DOHH2 (cell line): Measurements from ENCODE around the gene WDR70.
"Not testable (repeated sequence)": the region's sequence is repeated elsewhere in the genome, so short reads cannot be mapped to it uniquely, and the experiment has no call there.

ENCODE experiments used
- H3F3A ChIP-seq: fragments of 200-600 bp; sonication (generic), shearing (Covaris generic); 2 replicates; pipeline ENCODE4 v1.6.0; 2016; ENCODE audit warnings: antibody characterized with exemption, mild to moderate bottlenecking; ENCODE audit not compliant: control insufficient read depth, insufficient read depth
- H3K27ac ChIP-seq: fragments of 200-600 bp; sonication (generic); 2 replicates; pipeline ENCODE4 v1.5.1; 2014; ENCODE audit warnings: low read depth, mild to moderate bottlenecking, low read length, moderate library complexity
- H3K27me3 ChIP-seq: fragments of 200-600 bp; sonication (generic); 2 replicates; pipeline ENCODE4 v1.6.1; 2014; ENCODE audit warnings: mild to moderate bottlenecking, low read length, mixed read lengths; ENCODE audit not compliant: control insufficient read depth
- H3K36me3 ChIP-seq: fragments of 200-600 bp; sonication (generic); 2 replicates; pipeline ENCODE4 v1.6.1; 2014; ENCODE audit warnings: mild to moderate bottlenecking, low read length, moderate library complexity, mixed read lengths; ENCODE audit not compliant: control insufficient read depth
- H3K4me1 ChIP-seq: fragments of 200-600 bp; sonication (generic); 2 replicates; pipeline ENCODE4 v1.6.1; 2014; ENCODE audit warnings: mild to moderate bottlenecking, low read length, mixed read lengths; ENCODE audit not compliant: control insufficient read depth
- H3K4me2 ChIP-seq: fragments of 200-600 bp; sonication (generic); 2 replicates; pipeline ENCODE4 v1.6.0; 2014; ENCODE audit warnings: mild to moderate bottlenecking, low read length, moderate library complexity
- H3K4me3 ChIP-seq: fragments of 200-600 bp; sonication (generic); 2 replicates; pipeline ENCODE4 v1.5.1; 2014; ENCODE audit warnings: mild to moderate bottlenecking, low read length, mixed read lengths
- H3K79me2 ChIP-seq: fragments of 200-600 bp; sonication (generic); 2 replicates; pipeline ENCODE4 v1.6.1; 2014; ENCODE audit warnings: mild to moderate bottlenecking, low read length, mixed read lengths; ENCODE audit not compliant: control insufficient read depth
- H3K9me2 ChIP-seq: fragments of 200-600 bp; sonication (generic); replicated peaks from 2 replicates; pipeline ENCODE4 v1.6.1; 2014; ENCODE audit warnings: mild to moderate bottlenecking, low read length, mixed read lengths; ENCODE audit not compliant: control insufficient read depth
- H3K9me3 ChIP-seq: fragments of 200-600 bp; sonication (generic); 2 replicates; pipeline ENCODE4 v1.6.1; 2014; ENCODE audit warnings: antibody characterized with exemption, low read length, mixed read lengths; ENCODE audit not compliant: control insufficient read depth, insufficient read depth
- H4K20me1 ChIP-seq: fragments of 200-600 bp; sonication (generic); 2 replicates; pipeline ENCODE4 v1.6.0; 2014; ENCODE audit warnings: low read depth, mild to moderate bottlenecking, antibody characterized with exemption, low read length, moderate library complexity; ENCODE audit not compliant: control insufficient read depth, insufficient read depth
- EZH2phosphoT487 ChIP-seq: fragments of 200-600 bp; sonication (generic); IDR thresholded peaks from 2 replicates; pipeline ENCODE4 v1.6.1; 2017; ENCODE audit warnings: borderline replicate concordance, mild to moderate bottlenecking, antibody characterized with exemption, low read length, moderate library complexity, mixed read lengths
- TF ChIP-seq, protein P1 (sequence below): fragments of 200-600 bp; sonication (generic); IDR thresholded peaks from one replicate; pipeline ENCODE4 v1.5.1; 2014; ENCODE audit warnings: antibody characterized with exemption, mild to moderate bottlenecking, low read depth, low read length; ENCODE audit not compliant: poor library complexity, severe bottlenecking

WDR70 gene

DNA sequence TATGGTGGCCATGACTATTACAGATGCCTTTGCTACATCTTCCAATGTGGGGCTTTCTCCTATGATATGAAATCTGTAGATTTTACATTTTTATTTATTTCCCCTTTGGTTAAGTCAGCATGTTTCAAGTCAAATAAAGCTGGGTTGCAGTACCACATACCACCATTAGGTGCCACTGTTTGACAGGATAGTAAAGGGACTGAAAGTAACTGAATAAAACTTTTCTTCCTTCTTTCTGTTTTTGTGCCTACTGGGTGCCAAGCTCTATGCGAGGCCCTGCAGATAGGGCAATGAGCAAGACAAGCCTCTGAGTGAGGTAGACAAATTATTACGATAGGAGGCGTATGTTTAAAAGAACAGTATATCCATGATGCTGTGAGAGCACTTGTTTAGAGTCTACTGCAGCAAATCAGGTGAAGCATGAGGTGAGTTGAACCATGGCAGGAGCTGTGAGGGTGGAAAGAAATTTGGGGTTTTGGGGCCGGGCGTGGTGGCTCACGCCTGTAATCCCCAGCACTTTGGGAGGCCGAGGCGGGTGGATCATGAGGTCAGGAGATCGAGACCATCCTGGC is 395.9 kb downstream of the WDR70 start:
- Histone ChIP-seq H3K4me2 (no peak overlapping the region), H3K4me3 (no peak overlapping the region), H3K27ac (no peak overlapping the region), H3K9me3 (peaks cover 15% of the 10 kb centered on the region; the same call in 1 of the 2 replicates), H3K36me3 (no peaks in the 10 kb centered on the region), H3K79me2 (no peaks in the 10 kb centered on the region), H3K9me2 (no peaks in the 10 kb centered on the region), H3K27me3 (no peaks in the 10 kb centered on the region), H3F3A (no peaks in the 10 kb centered on the region), H3K4me1 (no peaks in the 10 kb centered on the region), H4K20me1 (no peaks in the 10 kb centered on the region)
- TF ChIP-seq, protein P1, sequence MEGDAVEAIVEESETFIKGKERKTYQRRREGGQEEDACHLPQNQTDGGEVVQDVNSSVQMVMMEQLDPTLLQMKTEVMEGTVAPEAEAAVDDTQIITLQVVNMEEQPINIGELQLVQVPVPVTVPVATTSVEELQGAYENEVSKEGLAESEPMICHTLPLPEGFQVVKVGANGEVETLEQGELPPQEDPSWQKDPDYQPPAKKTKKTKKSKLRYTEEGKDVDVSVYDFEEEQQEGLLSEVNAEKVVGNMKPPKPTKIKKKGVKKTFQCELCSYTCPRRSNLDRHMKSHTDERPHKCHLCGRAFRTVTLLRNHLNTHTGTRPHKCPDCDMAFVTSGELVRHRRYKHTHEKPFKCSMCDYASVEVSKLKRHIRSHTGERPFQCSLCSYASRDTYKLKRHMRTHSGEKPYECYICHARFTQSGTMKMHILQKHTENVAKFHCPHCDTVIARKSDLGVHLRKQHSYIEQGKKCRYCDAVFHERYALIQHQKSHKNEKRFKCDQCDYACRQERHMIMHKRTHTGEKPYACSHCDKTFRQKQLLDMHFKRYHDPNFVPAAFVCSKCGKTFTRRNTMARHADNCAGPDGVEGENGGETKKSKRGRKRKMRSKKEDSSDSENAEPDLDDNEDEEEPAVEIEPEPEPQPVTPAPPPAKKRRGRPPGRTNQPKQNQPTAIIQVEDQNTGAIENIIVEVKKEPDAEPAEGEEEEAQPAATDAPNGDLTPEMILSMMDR, result peak; percentile 77
- no peak for TF ChIP-seq EZH2phosphoT487

GRCh38 chr5:37776826-37777225 is 397.7 kb downstream of the WDR70 start:
- Histone ChIP-seq H3K9me3 (peaks cover 15% of the 10 kb centered on the region; the same call in 1 of the 2 replicates), H3K4me2 (no peak overlapping the region), H3F3A (no peaks in the 10 kb centered on the region), H3K4me3 (no peak overlapping the region), H3K27ac (no peak overlapping the region), H3K79me2 (no peaks in the 10 kb centered on the region), H3K36me3 (no peaks in the 10 kb centered on the region), H3K9me2 (no peaks in the 10 kb centered on the region), H3K27me3 (no peaks in the 10 kb centered on the region), H4K20me1 (no peaks in the 10 kb centered on the region), H3K4me1 (no peaks in the 10 kb centered on the region)
- TF ChIP-seq EZH2phosphoT487, result no peak
- TF ChIP-seq, protein P1, result no peak

GRCh38 chr5:37777432-37778130 is 398.5 kb downstream of the WDR70 start:
- no peaks in the 10 kb centered on the region for H3K27me3 ChIP-seq
- H3K27ac ChIP-seq, result no peak overlapping the region
- H3K36me3 ChIP-seq, result no peaks in the 10 kb centered on the region
- no peaks in the 10 kb centered on the region for H3K79me2 ChIP-seq
- TF ChIP-seq, protein P1, result no peak
- no peak for TF ChIP-seq EZH2phosphoT487
- no peak overlapping the region for H3K4me3 ChIP-seq
- no peaks in the 10 kb centered on the region for H3F3A ChIP-seq
- no peaks in the 10 kb centered on the region for H3K4me1 ChIP-seq
- H3K4me2 ChIP-seq, result no peak overlapping the region
- no peaks in the 10 kb centered on the region for H3K9me2 ChIP-seq
- peaks cover 15% of the 10 kb centered on the region; the same call in 1 of the 2 replicates for H3K9me3 ChIP-seq
- H4K20me1 ChIP-seq, result no peaks in the 10 kb centered on the region

DNA sequence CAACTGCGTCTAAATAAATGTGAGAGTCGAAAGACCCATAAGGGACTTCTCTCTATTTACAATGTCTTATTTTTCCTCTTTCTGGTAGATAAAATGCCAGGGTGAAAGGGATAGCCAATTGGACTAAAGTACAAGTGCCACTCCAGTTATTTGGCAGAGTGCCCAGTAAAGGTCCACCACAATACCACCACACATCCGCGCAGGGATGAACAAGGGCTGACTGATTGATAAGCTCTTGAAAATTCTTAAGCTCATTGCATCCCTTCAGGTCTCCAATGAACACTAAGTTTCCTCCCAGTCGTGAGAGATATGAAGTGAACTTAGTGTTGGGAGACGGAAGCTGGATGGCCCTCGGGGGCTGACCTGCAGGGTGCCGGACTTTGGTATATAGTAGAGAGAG is 402.3 kb downstream of the WDR70 start:
- not testable (repeated sequence) for H3F3A ChIP-seq, H3K4me1 ChIP-seq, H3K4me3 ChIP-seq

More for the DNA sequence above, 402.3 kb downstream of the WDR70 start:
- H4K20me1 ChIP-seq, H3K9me2 ChIP-seq, H3K4me2 ChIP-seq, H3K36me3 ChIP-seq, H3K9me3 ChIP-seq, H3K27me3 ChIP-seq, H3K27ac ChIP-seq, H3K79me2 ChIP-seq: not testable (repeated sequence)
